ENCODE data around the gene DNAH1.

DNA sequence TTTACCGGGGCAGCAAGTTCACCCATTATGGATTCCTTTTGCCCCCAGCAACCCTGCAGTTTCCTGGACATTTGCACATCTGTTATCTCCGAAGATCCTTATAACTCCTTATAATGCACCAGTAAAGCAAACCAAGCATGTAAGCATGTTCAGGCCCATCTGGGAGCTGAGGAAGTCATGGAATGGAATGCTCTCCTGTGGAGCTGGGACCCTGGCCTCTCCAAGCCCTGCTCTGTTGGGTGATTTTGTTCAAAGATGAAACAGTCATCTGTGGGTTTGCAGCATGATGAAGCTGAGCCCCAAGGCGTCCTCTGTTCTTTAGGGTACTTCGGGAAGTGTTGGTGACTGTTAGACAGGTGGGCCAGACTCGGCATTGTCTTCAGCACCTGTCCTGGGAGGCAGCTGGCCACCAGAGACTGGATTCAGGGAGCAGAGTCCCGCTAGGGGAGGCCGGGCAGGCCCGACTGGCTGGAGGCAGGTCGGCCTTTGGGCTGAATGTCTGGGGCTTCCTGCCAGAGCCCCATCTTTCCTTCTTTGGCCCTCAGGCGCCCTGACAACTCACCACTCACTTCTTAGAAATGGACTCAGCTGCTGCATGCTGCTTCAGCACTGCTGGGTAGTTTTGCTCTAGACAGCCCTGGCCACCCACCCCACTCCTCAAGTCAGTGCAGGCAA is 3.9 kb downstream of the DNAH1 start:
- TF ChIP-seq, protein P1, sequence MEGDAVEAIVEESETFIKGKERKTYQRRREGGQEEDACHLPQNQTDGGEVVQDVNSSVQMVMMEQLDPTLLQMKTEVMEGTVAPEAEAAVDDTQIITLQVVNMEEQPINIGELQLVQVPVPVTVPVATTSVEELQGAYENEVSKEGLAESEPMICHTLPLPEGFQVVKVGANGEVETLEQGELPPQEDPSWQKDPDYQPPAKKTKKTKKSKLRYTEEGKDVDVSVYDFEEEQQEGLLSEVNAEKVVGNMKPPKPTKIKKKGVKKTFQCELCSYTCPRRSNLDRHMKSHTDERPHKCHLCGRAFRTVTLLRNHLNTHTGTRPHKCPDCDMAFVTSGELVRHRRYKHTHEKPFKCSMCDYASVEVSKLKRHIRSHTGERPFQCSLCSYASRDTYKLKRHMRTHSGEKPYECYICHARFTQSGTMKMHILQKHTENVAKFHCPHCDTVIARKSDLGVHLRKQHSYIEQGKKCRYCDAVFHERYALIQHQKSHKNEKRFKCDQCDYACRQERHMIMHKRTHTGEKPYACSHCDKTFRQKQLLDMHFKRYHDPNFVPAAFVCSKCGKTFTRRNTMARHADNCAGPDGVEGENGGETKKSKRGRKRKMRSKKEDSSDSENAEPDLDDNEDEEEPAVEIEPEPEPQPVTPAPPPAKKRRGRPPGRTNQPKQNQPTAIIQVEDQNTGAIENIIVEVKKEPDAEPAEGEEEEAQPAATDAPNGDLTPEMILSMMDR (IDR thresholded peaks at IDR 0.05; ENCODE audit: insufficient read depth, low read length, poor library complexity, severe bottlenecking): no peak
- no peak for TF ChIP-seq EZH2phosphoT487 (conservative IDR thresholded peaks at IDR 0.05; ENCODE audit: low read length)

Data from SU-DHL-6 (cell line).